ENCODE data around the gene WFIKKN1. TPM values are rescaled to one million over a fixed set of nuclear protein-coding genes. Genes with fewer than 3 reads are reported as not detected.

Gene WFIKKN1
- total RNA-seq, 4 donors from 2014 or later: 2.3 to 13.1 (median 4.2) TPM

DNA sequence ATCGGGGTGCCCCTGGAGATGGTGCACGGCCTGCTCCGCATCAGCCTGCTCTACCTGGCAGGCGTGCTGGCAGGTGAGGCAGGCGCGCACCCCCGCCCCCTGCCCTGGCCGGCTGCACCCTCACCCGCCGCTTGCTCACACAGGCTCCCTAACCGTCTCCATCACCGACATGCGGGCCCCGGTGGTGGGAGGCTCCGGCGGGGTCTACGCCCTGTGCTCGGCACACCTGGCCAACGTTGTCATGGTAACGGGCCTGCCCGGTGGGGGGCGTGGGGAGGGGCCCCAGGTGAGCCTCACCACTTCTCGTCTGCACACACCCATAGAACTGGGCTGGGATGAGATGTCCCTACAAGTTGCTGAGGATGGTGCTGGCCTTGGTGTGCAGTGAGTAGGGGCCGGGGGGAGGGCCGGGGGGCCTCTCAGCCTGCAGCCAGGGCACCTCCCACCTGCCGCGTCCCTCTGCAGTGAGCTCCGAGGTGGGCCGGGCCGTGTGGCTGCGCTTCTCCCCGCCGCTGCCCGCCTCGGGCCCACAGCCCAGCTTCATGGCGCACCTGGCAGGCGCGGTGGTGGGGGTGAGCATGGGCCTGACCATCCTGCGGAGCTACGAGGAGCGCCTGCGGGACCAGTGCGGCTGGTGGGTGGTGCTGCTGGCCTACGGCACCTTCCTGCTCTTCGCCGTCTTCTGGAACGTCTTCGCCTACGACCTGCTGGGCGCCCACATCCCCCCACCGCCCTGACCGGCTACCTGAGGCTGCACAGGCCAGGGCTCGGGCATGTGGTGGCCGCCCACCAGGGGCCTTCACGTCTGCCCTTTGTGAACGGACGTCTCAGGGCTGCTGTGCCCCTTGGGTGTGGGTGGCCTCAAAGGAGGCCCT, 46.8 kb downstream of the WFIKKN1 start:
- Histone ChIP-seq H3K27ac (peak overlapping the region in 3 of 4 donors; percentile 27 to 69 (median 40)), H3K27me3 (no peaks in the 10 kb centered on the region), H3K36me3 (peaks cover 0 to 9% (median 0%) of the 10 kb centered on the region in 4 donors), H3K4me1 (peaks cover 34 to 70% (median 53%) of the 10 kb centered on the region in 4 donors), H3K9me3 (no peaks in the 10 kb centered on the region), H3K4me3 (no peak overlapping the region)
- no peak for DNase-seq
- intact Hi-C loops (cut with DNase I; ENCODE audit: low total_unique reads) (no loop called here), in situ Hi-C loops (cut with MboI; ENCODE audit: low pct_ligation_motif_present in 1 of 4, low pct_unique_long_range_greater_than_20kb in 1 of 4, low sequenced_read_pairs in 3 of 4) (no loop called here)
- TF ChIP-seq POLR2AphosphoS5 (IDR thresholded peaks at IDR 0.05): no peak
- no peak for TF ChIP-seq EP300 (IDR thresholded peaks at IDR 0.05; ENCODE audit: low read depth)
- TF ChIP-seq POLR2A (IDR thresholded peaks at IDR 0.05): no peak
- TF ChIP-seq, protein P1, sequence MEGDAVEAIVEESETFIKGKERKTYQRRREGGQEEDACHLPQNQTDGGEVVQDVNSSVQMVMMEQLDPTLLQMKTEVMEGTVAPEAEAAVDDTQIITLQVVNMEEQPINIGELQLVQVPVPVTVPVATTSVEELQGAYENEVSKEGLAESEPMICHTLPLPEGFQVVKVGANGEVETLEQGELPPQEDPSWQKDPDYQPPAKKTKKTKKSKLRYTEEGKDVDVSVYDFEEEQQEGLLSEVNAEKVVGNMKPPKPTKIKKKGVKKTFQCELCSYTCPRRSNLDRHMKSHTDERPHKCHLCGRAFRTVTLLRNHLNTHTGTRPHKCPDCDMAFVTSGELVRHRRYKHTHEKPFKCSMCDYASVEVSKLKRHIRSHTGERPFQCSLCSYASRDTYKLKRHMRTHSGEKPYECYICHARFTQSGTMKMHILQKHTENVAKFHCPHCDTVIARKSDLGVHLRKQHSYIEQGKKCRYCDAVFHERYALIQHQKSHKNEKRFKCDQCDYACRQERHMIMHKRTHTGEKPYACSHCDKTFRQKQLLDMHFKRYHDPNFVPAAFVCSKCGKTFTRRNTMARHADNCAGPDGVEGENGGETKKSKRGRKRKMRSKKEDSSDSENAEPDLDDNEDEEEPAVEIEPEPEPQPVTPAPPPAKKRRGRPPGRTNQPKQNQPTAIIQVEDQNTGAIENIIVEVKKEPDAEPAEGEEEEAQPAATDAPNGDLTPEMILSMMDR (IDR thresholded peaks at IDR 0.05): no peak
- WGBS, 2 donors (ENCODE audit: low coverage in 1 of 2): 71% methylated on average over 31 of the region's 57 CpGs; no CpG with 5 or more reads in 1 of the 2 donors

DNA sequence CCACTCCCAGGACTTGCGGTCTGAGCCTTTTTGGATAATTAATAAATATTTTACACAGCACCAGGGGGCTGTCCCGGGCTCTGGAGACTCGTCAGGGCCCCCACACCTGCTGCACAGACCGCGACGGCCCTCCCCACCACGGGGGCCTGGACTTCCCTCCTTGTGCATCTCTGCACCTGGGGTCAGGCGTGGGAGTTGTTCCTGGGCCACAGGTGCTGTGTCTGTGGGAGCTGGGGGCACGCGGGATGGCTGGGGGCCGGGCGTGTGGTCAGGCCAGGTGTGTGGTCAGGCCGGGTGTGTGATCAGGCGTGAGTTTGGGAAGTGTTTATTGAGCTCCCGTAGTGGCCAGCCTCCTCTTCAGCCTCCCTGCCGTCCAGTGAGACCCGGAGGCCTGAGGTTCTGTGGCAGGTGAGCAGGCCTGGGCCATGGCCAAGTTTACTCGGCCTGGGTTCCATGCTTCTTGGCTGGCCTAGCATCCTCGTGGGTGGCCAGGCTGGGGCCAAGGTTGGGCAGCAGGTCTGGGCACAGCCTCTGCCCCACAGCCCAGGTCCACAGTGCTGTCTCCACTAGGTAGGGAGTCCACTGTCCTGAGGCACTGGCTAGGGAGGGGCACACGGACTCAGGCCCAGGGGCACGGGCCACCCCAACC, 47.5 kb downstream of the WFIKKN1 start:
- WGBS, 2 donors (ENCODE audit: low coverage in 1 of 2): 77% methylated on average over 19 of the region's 21 CpGs; no CpG with 5 or more reads in 1 of the 2 donors
- intact Hi-C loops (cut with DNase I; ENCODE audit: low total_unique reads) (no loop called here), in situ Hi-C loops (cut with MboI; ENCODE audit: low pct_ligation_motif_present in 1 of 4, low pct_unique_long_range_greater_than_20kb in 1 of 4, low sequenced_read_pairs in 3 of 4) (no loop called here)
- peaks cover 0 to 9% (median 0%) of the 10 kb centered on the region in 4 donors for H3K36me3 ChIP-seq
- H3K27ac ChIP-seq: peak overlapping the region in 2 of 4 donors; percentile 95 to 96
- no peak overlapping the region for H3K4me3 ChIP-seq
- H3K27me3 ChIP-seq: no peaks in the 10 kb centered on the region
- no peak for DNase-seq
- peaks cover 42 to 78% (median 59%) of the 10 kb centered on the region in 4 donors for H3K4me1 ChIP-seq
- TF ChIP-seq POLR2A (IDR thresholded peaks at IDR 0.05): no peak
- TF ChIP-seq, protein P1 (IDR thresholded peaks at IDR 0.05): no peak
- no peak for TF ChIP-seq POLR2AphosphoS5 (IDR thresholded peaks at IDR 0.05)
- TF ChIP-seq EP300 (IDR thresholded peaks at IDR 0.05; ENCODE audit: low read depth): no peak
- H3K9me3 ChIP-seq: no peaks in the 10 kb centered on the region

DNA sequence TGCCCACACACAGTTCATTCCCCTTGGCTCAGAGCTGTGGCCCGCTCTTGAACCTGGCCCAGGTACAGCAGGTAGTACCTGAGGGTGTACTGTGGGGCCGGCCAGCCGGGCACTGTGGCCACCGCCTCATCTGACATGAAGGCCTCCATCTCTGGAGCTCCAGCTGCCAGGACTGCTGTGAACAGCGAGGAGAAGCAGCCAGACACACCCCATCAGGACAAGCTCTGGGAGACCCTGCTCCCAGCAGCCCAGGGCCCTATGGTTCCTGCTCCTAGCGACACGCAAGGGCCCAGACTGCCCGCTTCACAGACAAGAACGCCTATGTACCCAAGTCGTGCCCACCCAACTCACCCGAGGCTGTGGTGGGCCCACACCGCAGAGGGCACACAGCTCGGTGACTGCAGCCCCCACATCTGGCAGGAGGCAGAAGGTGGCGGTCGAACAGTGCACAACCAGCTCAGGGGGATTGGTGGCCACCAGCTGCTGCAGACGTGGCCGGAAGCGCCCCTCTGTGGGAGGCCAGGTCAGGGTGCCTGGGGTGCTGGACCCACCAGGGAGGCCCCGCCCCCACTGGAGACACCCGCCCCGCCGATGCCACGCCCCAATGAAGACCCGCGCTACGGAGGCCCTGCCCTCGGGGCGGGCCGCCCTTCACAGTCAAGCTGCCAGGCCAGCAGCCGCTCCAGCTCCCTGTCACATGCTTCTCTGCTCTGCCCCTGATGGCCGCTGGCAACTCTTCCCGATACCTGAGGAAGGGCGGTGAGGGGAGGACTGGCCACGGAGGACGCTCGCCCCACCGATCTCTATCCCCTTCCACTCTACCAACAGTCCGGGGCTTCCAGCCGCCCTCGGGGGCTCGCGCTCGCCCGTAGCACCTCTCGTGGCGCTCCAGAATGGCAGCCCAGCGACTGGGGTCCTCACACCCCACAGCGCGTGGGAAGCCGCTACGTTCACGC, 48.4 kb downstream of the WFIKKN1 start:
- WGBS, 2 donors (ENCODE audit: low coverage in 1 of 2): 29% methylated on average over 35 of the region's 52 CpGs; no CpG with 5 or more reads in 1 of the 2 donors
- H3K27me3 ChIP-seq: no peaks in the 10 kb centered on the region
- H3K4me3 ChIP-seq: peak overlapping the region; percentile 25 to 81 (median 49)
- DNase-seq: peak; percentile 74
- no peaks in the 10 kb centered on the region for H3K9me3 ChIP-seq
- TF ChIP-seq POLR2AphosphoS5 (IDR thresholded peaks at IDR 0.05) (no peak), EP300 (IDR thresholded peaks at IDR 0.05; ENCODE audit: low read depth) (no peak), POLR2A (IDR thresholded peaks at IDR 0.05) (peak; percentile 5)
- TF ChIP-seq, protein P1 (IDR thresholded peaks at IDR 0.05): no peak
- intact Hi-C loops (cut with DNase I; ENCODE audit: low total_unique reads) (no loop called here), in situ Hi-C loops (cut with MboI; ENCODE audit: low pct_ligation_motif_present in 1 of 4, low pct_unique_long_range_greater_than_20kb in 1 of 4, low sequenced_read_pairs in 3 of 4) (no loop called here)
- peaks cover 45 to 83% (median 64%) of the 10 kb centered on the region in 4 donors for H3K4me1 ChIP-seq
- peaks cover 0 to 9% (median 0%) of the 10 kb centered on the region in 4 donors for H3K36me3 ChIP-seq
- peak overlapping the region; percentile 91 to 96 (median 95) for H3K27ac ChIP-seq
